Epithelial cell of prostate (primary cell): ENCODE results near the gene PCK1.
"Not testable (repeated sequence)": the region's sequence is repeated elsewhere in the genome, so short reads cannot be mapped to it uniquely, and the experiment has no call there.

Experiments
- DNase-seq: peaks from one replicate; pipeline ENCODE4 v3.0.0-alpha.2; 2011; ENCODE audit warnings: low read depth, low spot score
- H3K27ac ChIP-seq: fragments of 450-650 bp; 2 replicates; pipeline ENCODE4 v1.5.1; 2017; ENCODE audit warnings: mild to moderate bottlenecking

PCK1 gene

DNA sequence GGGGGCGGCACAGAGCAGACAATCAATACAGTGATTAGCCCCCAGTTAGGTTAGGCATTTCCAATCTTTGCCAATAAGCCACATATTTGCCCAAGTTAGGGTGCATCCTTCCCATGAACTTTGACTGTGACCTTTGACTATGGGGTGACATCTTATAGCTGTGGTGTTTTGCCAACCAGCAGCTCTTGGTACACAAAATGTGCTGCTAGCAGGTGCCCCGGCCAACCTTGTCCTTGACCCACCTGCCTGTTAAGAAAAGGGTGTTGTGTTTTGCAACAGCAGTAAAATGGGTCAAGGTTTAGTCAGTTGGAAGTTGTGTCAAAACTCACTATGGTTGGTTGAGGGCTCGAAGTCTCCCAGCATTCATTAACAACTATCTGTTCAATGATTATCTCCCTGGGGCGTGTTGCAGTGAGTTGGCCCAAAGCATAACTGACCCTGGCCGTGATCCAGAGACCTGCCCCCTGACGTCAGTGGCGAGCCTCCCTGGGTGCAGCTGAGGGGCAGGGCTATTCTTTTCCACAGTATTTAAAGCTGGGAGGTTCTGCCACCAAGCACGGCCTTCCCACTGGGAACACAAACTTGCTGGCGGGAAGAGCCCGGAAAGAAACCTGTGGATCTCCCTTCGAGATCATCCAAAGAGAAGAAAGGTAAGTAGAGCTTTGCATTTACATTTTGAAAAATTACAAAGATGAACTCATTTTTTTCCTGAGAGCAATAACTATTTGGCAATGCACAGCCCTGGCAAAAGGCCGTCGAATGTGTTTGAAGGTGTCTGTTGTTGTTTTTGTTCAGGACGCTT, at the start of gene PCK1:
Gene PCK1 (plus strand): TSS at position 557 of the 802 bp plus-strand sequence. CDS start 302 bp downstream, outside the sequence.
- no peak within 1 kb of the TSS for H3K27ac ChIP-seq
- no peak for DNase-seq

- H3K27ac ChIP-seq, DNase-seq: not testable (repeated sequence)
These were observed 49.2 kb upstream of the PCK1 start for GRCh38 chr20:57511709-57512108.

GRCh38 chr20:57512432-57512831, 48.5 kb upstream of the PCK1 start:
- H3K27ac ChIP-seq = no peak overlapping the region
- DNase-seq = no peak

- DNase-seq = peak; percentile 73
- H3K27ac ChIP-seq = no peak overlapping the region
These were observed 47.7 kb upstream of the PCK1 start for GRCh38 chr20:57513199-57513598.

DNA sequence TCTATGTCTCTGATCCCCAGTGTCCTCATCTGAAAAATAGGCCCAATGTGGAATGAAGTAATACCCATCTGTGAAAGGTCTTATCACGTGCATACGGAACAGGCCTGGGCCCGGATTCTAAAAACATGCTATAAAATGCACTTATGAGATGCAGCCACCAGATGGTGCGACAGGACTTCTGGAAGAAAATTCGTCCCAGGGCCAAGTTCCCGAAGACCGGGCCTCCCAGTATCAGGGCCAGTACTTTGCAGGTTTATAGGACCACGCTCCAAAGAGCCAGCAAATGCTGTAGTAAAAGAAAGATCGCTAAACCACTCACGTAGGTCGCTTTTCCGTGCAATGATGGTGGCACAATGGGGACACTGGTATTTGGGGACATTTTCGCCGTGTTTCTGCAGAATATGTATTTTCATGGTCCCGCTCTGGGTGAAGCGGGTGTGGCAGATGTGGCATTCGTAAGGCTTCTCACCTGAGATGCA, 46.6 kb upstream of the PCK1 start:
- no peak overlapping the region for H3K27ac ChIP-seq

GRCh38 chr20:57517904-57518303, 43.0 kb upstream of the PCK1 start:
- DNase-seq = no peak
- H3K27ac ChIP-seq = no peak overlapping the region

More for the DNA sequence above, 46.6 kb upstream of the PCK1 start:
- no peak for DNase-seq

DNA sequence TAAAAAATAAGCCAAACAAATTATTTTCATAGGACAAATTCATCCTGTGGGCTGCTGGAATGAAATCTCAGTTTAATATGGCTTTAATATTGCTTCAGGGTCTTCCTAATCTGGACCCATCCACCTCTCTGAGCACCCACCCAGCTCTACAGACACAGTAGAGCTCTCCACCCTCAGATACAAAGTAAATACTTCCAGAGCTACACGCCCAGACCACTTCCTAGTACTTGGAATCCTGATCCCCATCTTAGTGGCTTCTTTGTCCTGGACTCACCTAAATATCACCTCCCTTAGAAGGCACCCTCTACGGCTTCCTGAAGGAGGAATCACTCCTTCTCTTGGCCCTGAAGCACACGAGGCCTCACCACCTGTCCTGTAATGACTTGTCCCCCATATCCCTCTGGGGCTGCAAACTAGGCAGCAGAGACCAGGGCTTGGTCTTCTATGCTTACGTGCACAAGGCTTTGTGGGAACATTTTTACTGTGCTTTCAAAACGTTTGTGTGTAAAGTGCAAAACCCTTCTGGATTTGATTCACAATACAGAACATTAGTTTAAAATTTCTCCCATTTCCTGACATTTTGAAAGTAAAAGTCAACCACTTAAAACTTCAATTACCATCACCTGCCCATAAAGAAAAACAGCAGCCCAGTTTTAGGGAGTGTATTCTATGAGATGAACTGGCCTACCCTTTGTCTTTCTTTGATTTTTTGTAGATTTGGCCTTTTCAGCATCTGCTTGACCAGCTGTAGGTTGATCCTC, 38.4 kb upstream of the PCK1 start:
- no peak overlapping the region for H3K27ac ChIP-seq
- no peak for DNase-seq

GRCh38 chr20:57523782-57524181, 37.1 kb upstream of the PCK1 start:
- DNase-seq = no peak
- no peak overlapping the region for H3K27ac ChIP-seq

- no peak for DNase-seq
- no peak within 1 kb of the TSS for H3K27ac ChIP-seq
These were observed 36.3 kb upstream of the PCK1 start, which contains the start of gene CTCFL for GRCh38 chr20:57524511-57525176. CTCFL (minus strand) TSS chr20:57525140; CDS start chr20:57524205, 935 bp downstream.

GRCh38 chr20:57525328-57526086, 35.4 kb upstream of the PCK1 start:
- no peak for DNase-seq
- no peak overlapping the region for H3K27ac ChIP-seq

GRCh38 chr20:57526087-57526884, 34.6 kb upstream of the PCK1 start:
- no peak for DNase-seq
- no peak overlapping the region for H3K27ac ChIP-seq

GRCh38 chr20:57526885-57527460, 33.9 kb upstream of the PCK1 start:
- H3K27ac ChIP-seq = no peak overlapping the region
- DNase-seq = no peak

- H3K27ac ChIP-seq = no peak overlapping the region
- no peak for DNase-seq
These were observed 33.2 kb upstream of the PCK1 start for GRCh38 chr20:57527728-57528127.

- no peak for DNase-seq
- H3K27ac ChIP-seq = no peak overlapping the region
These were observed 32.8 kb upstream of the PCK1 start for GRCh38 chr20:57528148-57528547.

GRCh38 chr20:57529160-57529585, 31.7 kb upstream of the PCK1 start:
- no peak overlapping the region for H3K27ac ChIP-seq
- no peak for DNase-seq

- no peak overlapping the region for H3K27ac ChIP-seq
- no peak for DNase-seq
These were observed 31.1 kb upstream of the PCK1 start for GRCh38 chr20:57529810-57530209.

DNA sequence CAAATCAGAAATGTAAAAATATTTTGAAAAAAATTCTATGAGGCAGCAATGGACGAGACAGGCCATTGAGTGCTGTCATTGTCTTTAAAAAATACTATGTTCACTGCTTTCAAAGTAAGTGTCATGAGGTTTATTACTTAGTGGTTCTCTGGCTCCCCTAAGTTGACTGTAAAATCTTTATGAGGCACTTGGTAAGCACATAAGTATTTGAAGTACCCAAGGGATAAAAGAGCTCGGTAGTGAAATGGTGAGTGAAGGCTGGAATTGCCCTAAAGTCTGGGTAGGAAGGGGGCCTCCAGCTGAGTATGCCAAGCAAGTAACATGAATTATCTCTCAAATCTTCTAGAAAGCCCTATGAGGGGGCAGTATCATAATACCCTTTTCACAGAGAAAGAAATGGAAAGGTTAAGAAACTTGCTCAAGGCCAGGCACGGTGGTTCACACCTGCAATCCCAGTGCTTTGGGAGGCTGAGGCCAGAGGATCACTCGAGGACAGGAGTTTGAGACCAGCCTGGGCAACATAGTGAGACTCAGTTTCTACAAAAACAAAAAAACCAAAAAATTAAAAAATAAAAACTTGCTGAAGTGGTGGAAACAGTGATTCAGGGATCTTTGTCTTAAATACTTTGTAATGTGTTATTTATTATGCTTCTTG, 30.5 kb upstream of the PCK1 start:
- no peak for DNase-seq
- no peak overlapping the region for H3K27ac ChIP-seq

- DNase-seq = no peak
- no peak overlapping the region for H3K27ac ChIP-seq
These were observed 28.8 kb upstream of the PCK1 start for GRCh38 chr20:57532104-57532503.
